Spleen (tissue), 11 donors: ENCODE results near the gene NLK. TPM values are rescaled to one million over a fixed set of nuclear protein-coding genes. Genes with fewer than 3 reads are reported as not detected.

Experiments
- DNase-seq: peaks from one replicate; pipeline ENCODE4 v3.0.0-alpha.2; 2020
- H3K27ac ChIP-seq, 8 donors: fragments of 200-600 bp; sonication (generic) in 7 of 8; 1 replicate in 4 of 8; 2 replicates in 4 of 8; pipeline versions ENCODE4 v1.5.0 to v1.8.0; 2016 to 2021; ENCODE audit warnings: inconsistent platforms in 4 of 8, mild to moderate bottlenecking in 4 of 8, moderate library complexity in 1 of 8
- H3K27me3 ChIP-seq, 7 donors: fragments of 200-600 bp; sonication (generic) in 6 of 7; replicated peaks in 1 of 7; 1 replicate in 4 of 7; 2 replicates in 3 of 7; pipeline versions ENCODE4 v1.5.0 to v1.8.0; 2016 to 2021; ENCODE audit warnings: inconsistent platforms in 3 of 7, mild to moderate bottlenecking in 1 of 7
- H3K36me3 ChIP-seq, 6 donors: fragments of 200-600 bp; sonication (generic) in 5 of 6; 1 replicate in 4 of 6; 2 replicates in 2 of 6; pipeline versions ENCODE4 v1.5.0 to v1.8.0; 2016 to 2021; ENCODE audit warnings: inconsistent platforms in 2 of 6
- H3K4me1 ChIP-seq, 6 donors: fragments of 200-600 bp; sonication (generic) in 5 of 6; 1 replicate in 3 of 6; 2 replicates in 3 of 6; pipeline versions ENCODE4 v1.5.0 to v1.8.0; 2016 to 2021; ENCODE audit warnings: inconsistent platforms in 3 of 6
- H3K4me3 ChIP-seq, 8 donors: fragments of 200-600 bp; sonication (generic) in 7 of 8; 1 replicate in 4 of 8; 2 replicates in 4 of 8; pipeline versions ENCODE4 v1.5.0 to v1.8.0; 2016 to 2021; ENCODE audit warnings: inconsistent platforms in 4 of 8, mild to moderate bottlenecking in 4 of 8, moderate library complexity in 2 of 8
- H3K9me3 ChIP-seq, 8 donors: fragments of 200-600 bp; sonication (generic) in 7 of 8; 1 replicate in 4 of 8; 2 replicates in 4 of 8; pipeline versions ENCODE4 v1.5.0 to v1.8.0; 2016 to 2021; ENCODE audit warnings: inconsistent platforms in 4 of 8
- CTCF ChIP-seq, 11 experiments: fragments of 200-600 bp in 7 of 11; fragments of 450-650 bp in 4 of 11; sonication (generic) in 4 of 11; IDR thresholded peaks in 8 of 11; conservative IDR thresholded peaks in 3 of 11; 1 replicate in 7 of 11; 2 replicates in 4 of 11; pipeline versions ENCODE4 v1.4.0 to v1.8.0; 2016 to 2021; ENCODE audit warnings: antibody characterized with exemption in 11 of 11, inconsistent platforms in 4 of 11, mild to moderate bottlenecking in 1 of 11
- POLR2A ChIP-seq, 3 donors: fragments of 450-650 bp; IDR thresholded peaks; one replicate each; pipeline ENCODE4 v1.5.1; 2017; ENCODE audit warnings: antibody characterized with exemption in 3 of 3, mild to moderate bottlenecking in 1 of 3
- POLR2AphosphoS5 ChIP-seq, 3 donors: sonication (generic); formaldehyde crosslinking; IDR thresholded peaks; one replicate each; pipeline ENCODE4 v1.5.1; 2017; ENCODE audit warnings: antibody characterized with exemption in 3 of 3
- WGBS, 5 donors: extraction: QIAGEN DNeasy Blood & Tissue Kit in 3 of 5; methylation state at CpG; one replicate each; pipeline versions ENCODE4 v1.1.5 to v1.1.7; 2013 to 2018; 5-methylcytosine and 5-hydroxymethylcytosine counted together
- intact Hi-C: fragments of 100-400 bp; cut with DNase I; formaldehyde crosslinking; loops from one replicate; pipeline ENCODE4 v1.15.0; 2023; ENCODE audit warnings: low total_unique reads
- polyA plus RNA-seq, 3 donors: library from polyadenylated mRNA; stranded (reverse); fragments of 200-250 nt; gene quantifications; one replicate each; pipeline ENCODE4 v1.2.1, GENCODE V29; 2013
- total RNA-seq, 7 donors: library from RNA; depleted of rRNA in 3 of 7; stranded (reverse); fragments of >200 nt in 3 of 7; fragmentation: NEBNext Ultra II Directional in 4 of 7; extraction: Animal tissue kit (Norgen Biotek cat#: 25700) in 4 of 7; gene quantifications; one replicate each; pipeline versions ENCODE4 v1.1.0 to v1.2.1, GENCODE V29; 2016 to 2021
- donor health status: healthy with polysubstance abuse.
- donor health status: DM: no; HTN: no; CAD: no; lungs with moderate emphysema.
- donor health status: DM: no; HTN: no; CAD: no.
- donor health status: Bipolar disorder and iron deficiency.
- donor health status: healthy.
- donor health status: DM: no; HTN: no; CAD: no.
- donor health status: DM: yes; HTN: yes; CAD: no.

Gene NLK
- total and polyA plus RNA-seq, 10 donors, result 12.6 to 49.4 (median 34.3) TPM

- Histone ChIP-seq H3K9me3 (peaks cover 0 to 4% (median 0%) of the 10 kb centered on the region in 8 donors), H3K4me1 (no peaks in the 10 kb centered on the region), H3K36me3 (no peaks in the 10 kb centered on the region), H3K27ac (no peak overlapping the region), H3K27me3 (no peaks in the 10 kb centered on the region), H3K4me3 (no peak overlapping the region)
- 71 to 87% (median 80%) methylated on average over 3 of the region's 3 CpGs for WGBS, 5 donors
- no peak for DNase-seq
- intact Hi-C loops, result no loop called here
- TF ChIP-seq POLR2A (IDR thresholded peaks at IDR 0.05) (no peak), POLR2AphosphoS5 (IDR thresholded peaks at IDR 0.05) (no peak), CTCF (IDR thresholded peaks at IDR 0.05 in 8 of 11, conservative IDR thresholded peaks at IDR 0.05 in 3 of 11) (no peak)
Measured at GRCh38 chr17:28216052-28216451, 173.6 kb downstream of the NLK start.

- TF ChIP-seq CTCF (IDR thresholded peaks at IDR 0.05 in 8 of 11, conservative IDR thresholded peaks at IDR 0.05 in 3 of 11) (no peak), POLR2AphosphoS5 (IDR thresholded peaks at IDR 0.05) (no peak), POLR2A (IDR thresholded peaks at IDR 0.05) (no peak)
- 0 to 4% (median 0%) methylated on average over 1 of the region's 1 CpG for WGBS, 5 donors
- no peak for DNase-seq
- Histone ChIP-seq H3K4me3 (no peak overlapping the region), H3K9me3 (no peaks in the 10 kb centered on the region), H3K36me3 (no peaks in the 10 kb centered on the region), H3K4me1 (no peaks in the 10 kb centered on the region), H3K27me3 (no peaks in the 10 kb centered on the region), H3K27ac (no peak overlapping the region)
- intact Hi-C loops, result no loop called here
Measured at GRCh38 chr17:28216528-28216927, 174.1 kb downstream of the NLK start.

GRCh38 chr17:28219771-28220170, 177.3 kb downstream of the NLK start:
- DNase-seq, result no peak
- Histone ChIP-seq H3K36me3 (no peaks in the 10 kb centered on the region), H3K4me1 (no peaks in the 10 kb centered on the region), H3K27me3 (no peaks in the 10 kb centered on the region), H3K9me3 (no peaks in the 10 kb centered on the region), H3K4me3 (no peak overlapping the region), H3K27ac (no peak overlapping the region)
- TF ChIP-seq CTCF (IDR thresholded peaks at IDR 0.05 in 8 of 11, conservative IDR thresholded peaks at IDR 0.05 in 3 of 11) (no peak), POLR2AphosphoS5 (IDR thresholded peaks at IDR 0.05) (no peak), POLR2A (IDR thresholded peaks at IDR 0.05) (no peak)
- 88 to 96% (median 91%) methylated on average over 7 of the region's 7 CpGs for WGBS, 5 donors
- intact Hi-C loops, result no loop called here

- WGBS, 5 donors, result 81 to 92% (median 82%) methylated on average over 4 of the region's 4 CpGs
- Histone ChIP-seq H3K4me1 (peaks cover 0 to under 1% (median 0%) of the 10 kb centered on the region in 6 donors), H3K4me3 (no peak overlapping the region), H3K36me3 (no peaks in the 10 kb centered on the region), H3K27me3 (peaks cover 0 to 15% (median 5%) of the 10 kb centered on the region in 7 donors), H3K9me3 (no peaks in the 10 kb centered on the region), H3K27ac (no peak overlapping the region)
- intact Hi-C loops, result no loop called here
- no peak for TF ChIP-seq CTCF (IDR thresholded peaks at IDR 0.05 in 8 of 11, conservative IDR thresholded peaks at IDR 0.05 in 3 of 11)
- no peak for TF ChIP-seq POLR2A (IDR thresholded peaks at IDR 0.05)
- TF ChIP-seq POLR2AphosphoS5 (IDR thresholded peaks at IDR 0.05), result no peak
- DNase-seq, result no peak
Measured at GRCh38 chr17:28221751-28222414, 179.4 kb downstream of the NLK start.
